ENCODE results near the gene ADAM10.

ADAM10 gene

GRCh38 chr15:58572521-58572920, 177.0 kb downstream of the ADAM10 start:
- DNase-seq, result no peak

- DNase-seq, result no peak
Observed at GRCh38 chr15:58571491-58571890, 178.0 kb downstream of the ADAM10 start.

GRCh38 chr15:58569455-58569854, 180.1 kb downstream of the ADAM10 start:
- DNase-seq, result no peak

- no peak for DNase-seq
Observed at GRCh38 chr15:58568157-58568571, 181.3 kb downstream of the ADAM10 start.

GRCh38 chr15:58566029-58566428, 183.5 kb downstream of the ADAM10 start:
- DNase-seq, result no peak

GRCh38 chr15:58565619-58566018, 183.9 kb downstream of the ADAM10 start:
- no peak for DNase-seq

- no peak for DNase-seq
Observed at GRCh38 chr15:58564981-58565380, 184.5 kb downstream of the ADAM10 start.

- no peak for DNase-seq
Observed at GRCh38 chr15:58562135-58562534, 187.4 kb downstream of the ADAM10 start.

- no peak for DNase-seq
Observed at GRCh38 chr15:58561321-58561720, 188.2 kb downstream of the ADAM10 start.

GRCh38 chr15:58559904-58560588, 189.5 kb downstream of the ADAM10 start:
- DNase-seq, result no peak

GRCh38 chr15:58558777-58559176, 190.7 kb downstream of the ADAM10 start:
- no peak for DNase-seq

GRCh38 chr15:58556541-58556940, 193.0 kb downstream of the ADAM10 start:
- DNase-seq, result no peak

GRCh38 chr15:58556028-58556361, 193.5 kb downstream of the ADAM10 start:
- no peak for DNase-seq

GRCh38 chr15:58555162-58556027, 194.1 kb downstream of the ADAM10 start:
- no peak for DNase-seq

- DNase-seq, result no peak
Observed at GRCh38 chr15:58554758-58555157, 194.7 kb downstream of the ADAM10 start.

- no peak for DNase-seq
Observed at GRCh38 chr15:58553365-58553918, 196.1 kb downstream of the ADAM10 start.

GRCh38 chr15:58552505-58553364, 196.8 kb downstream of the ADAM10 start:
- DNase-seq, result no peak

- no peak for DNase-seq
Observed at GRCh38 chr15:58551764-58552504, 197.6 kb downstream of the ADAM10 start.

- DNase-seq, result no peak
Observed at GRCh38 chr15:58551084-58551763, 198.3 kb downstream of the ADAM10 start.

GRCh38 chr15:58549785-58550074, 199.8 kb downstream of the ADAM10 start:
- DNase-seq, result no peak

- no peak for DNase-seq
Observed at GRCh38 chr15:58549013-58549784, 200.3 kb downstream of the ADAM10 start.
